ENCODE results near the gene TPRA1. TPM values are rescaled to one million over a fixed set of nuclear protein-coding genes. Genes with fewer than 3 reads are reported as not detected.
A peak's percentile ranks its signal among the peaks of the same experiment; 100 is the strongest.

Gene TPRA1
- total RNA-seq, 2 donors from 2014 or later, result 19.4 to 20.4 TPM

DNA sequence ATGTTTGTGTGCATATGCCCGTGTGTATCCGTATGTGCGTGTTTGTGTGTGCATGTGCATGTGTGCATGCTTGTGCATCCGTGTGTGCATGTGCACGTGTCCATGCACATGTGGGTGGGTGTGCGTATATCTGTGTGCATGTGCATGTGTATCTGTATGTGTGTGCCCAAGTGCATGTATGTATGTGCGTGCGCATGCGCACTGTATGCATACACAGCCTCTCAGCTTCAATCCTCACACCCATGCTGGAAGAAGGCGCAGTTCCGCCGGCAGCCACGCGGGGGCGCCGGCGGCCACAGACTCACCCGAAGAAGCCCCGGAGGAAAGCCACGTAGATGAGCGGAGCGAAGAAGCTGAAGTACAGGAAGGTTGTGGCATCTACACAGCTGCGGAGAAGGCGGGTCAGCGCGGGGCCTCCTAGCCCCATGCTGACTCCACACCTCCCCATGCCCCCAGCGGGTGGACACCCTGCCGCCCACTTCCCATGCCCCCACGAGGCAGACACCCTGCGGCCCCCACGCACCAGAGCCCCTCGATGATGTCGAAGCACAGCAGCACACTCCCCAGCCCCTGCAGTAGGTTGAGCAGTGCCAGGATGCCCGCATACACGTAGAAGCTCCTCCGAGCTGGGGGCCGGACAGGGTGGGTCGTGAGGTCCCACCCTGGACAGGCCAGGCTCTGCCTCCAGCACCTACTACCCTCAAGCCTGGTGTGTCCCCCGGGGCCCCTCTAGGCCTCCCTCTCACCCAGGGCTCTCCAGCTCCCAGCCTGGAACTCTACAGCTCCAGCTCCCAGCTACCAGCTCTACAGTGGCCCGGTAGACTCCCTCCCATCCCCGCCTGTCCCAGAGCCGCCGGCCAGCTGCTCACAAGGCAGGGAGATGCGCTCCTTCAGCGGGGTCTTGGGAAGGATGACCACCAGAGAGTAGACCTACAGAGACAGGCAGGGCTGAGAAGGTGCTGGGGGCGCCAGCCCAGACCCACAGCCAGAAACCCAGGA, 15.4 kb downstream of the TPRA1 start:
- DNase-seq, result peak; percentile 81
- peak; percentile 85 to 88 for ATAC-seq
- intact Hi-C loops (cut with DNase I), result no loop called here

DNA sequence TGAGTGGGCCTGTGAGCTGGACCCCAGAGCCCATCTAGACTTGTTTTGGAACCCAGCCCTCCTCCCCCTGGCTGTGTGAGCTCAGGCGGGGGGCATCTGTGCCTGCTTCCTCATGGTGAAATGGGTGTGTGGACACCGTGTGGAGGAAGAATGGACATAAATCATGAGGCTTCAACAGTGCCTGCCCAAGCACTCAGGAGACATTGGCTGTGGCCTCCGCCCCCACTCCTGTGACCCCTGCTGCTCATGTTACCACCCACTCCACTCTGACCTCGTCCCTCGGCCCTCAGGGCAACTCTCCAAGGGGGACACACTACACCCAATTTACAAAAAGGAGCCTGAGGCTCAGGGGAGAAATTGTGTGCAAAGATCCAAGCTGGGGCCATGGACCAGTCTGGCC, 16.6 kb downstream of the TPRA1 start:
- intact Hi-C loops (cut with DNase I), result no loop called here
- ATAC-seq, result no peak

DNA sequence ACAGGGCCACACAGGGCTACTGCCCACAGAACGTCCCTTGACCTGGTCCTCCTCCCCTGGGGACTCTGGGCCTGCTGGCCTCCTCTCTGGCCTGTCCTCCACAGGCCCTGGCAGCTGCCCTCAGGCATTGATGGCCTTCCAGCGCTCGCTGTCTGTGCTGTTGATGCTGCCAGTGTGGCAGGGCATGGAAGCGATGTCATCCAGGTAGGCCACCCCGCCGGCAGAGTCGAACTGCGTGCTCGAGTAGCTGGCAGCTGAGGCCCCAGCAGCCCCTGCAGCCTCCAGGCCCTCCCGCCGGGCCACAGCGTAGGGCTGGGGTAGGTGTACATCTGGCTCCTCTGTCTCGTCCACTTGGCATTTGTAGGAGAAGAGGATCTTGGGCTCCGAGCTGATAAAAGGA, 17.1 kb downstream of the TPRA1 start:
- DNase-seq, result no peak
- no peak for ATAC-seq
- intact Hi-C loops (cut with DNase I), result no loop called here

More for the DNA sequence above, 16.6 kb downstream of the TPRA1 start:
- DNase-seq, result no peak

DNA sequence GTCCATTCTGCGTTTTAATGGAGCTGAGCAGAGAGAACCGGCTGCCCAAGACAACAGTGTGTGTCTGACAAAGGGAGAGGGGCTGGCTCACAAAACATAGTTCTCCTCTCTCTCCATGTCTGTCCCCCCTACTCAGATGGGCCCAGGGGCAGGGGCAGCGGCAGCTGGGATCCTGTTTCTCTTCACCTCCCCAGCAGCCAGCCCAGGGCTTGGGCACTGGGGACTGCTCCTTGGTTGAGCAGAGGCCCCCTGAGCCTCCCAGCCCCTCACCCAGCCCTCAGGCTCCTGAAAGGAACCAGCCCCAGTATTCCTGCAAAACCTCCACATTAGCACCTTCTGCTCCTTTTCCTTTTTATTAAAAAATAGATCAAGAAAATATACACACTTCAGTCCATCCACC, 17.8 kb downstream of the TPRA1 start:
- intact Hi-C loops (cut with DNase I), result no loop called here
- DNase-seq (no peak), ATAC-seq (no peak)

DNA sequence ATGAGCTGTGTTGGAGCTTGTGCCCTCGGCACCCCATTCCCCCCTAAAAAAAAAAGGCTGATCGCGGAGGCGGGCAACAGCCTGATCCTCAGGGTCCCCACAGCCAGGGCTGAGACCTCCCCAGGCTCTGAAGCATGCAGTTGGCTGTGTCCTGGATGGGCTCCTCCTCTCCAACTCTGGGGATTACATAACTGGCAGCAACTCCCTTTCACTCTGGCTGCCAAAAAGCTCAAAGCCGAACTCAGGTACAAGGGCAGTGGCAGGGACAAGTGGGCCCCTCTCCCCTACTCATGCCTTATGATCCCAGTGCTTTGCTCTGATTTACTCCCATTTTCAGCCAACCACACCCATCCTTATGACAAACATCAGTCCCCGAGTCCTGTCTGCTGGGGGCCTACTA, 18.3 kb downstream of the TPRA1 start:
- DNase-seq (no peak), ATAC-seq (no peak)
- intact Hi-C loops (cut with DNase I), result no loop called here

DNA sequence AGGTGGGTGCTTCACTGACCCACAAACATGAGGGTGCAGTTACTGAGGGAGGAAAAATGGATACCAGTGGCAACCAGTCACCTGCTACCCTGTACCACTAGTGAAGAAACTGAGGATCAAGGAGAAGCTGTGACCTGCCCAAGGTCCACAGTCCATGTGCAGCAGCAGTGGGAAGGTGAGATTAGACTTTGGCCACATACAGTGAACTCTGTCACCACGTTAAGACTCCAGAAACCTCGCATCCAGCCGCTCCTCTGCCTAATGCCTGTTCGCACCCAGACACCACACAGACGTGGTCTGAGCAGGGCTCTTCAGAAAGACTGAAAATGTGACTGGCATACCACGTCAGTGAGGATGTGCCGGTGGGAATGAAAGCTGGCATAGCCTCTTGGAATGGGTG, 20.0 kb downstream of the TPRA1 start:
- ATAC-seq (no peak), DNase-seq (no peak)
- intact Hi-C loops (cut with DNase I), result no loop called here

DNA sequence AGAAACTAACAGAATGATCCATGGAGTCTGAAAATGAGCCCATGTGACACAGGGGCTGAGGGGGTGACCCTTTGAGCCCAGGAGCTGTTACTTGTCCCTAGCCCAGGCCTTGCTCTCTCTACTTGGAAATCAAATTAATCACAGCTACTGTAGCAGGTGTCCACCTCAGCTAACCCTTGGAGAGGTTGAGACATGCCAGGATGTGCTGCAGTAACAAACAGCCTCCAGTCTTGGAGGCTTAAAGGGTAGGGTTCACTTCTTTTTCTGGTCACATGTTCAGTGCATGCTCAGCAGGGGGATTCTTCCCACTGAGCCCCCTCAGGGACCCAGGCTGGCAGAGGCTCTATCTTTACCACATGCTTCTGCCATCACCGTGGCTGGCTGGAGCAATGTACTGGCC, 21.4 kb downstream of the TPRA1 start:
- no peak for DNase-seq
- ATAC-seq, result no peak
- intact Hi-C loops (cut with DNase I), result no loop called here

DNA sequence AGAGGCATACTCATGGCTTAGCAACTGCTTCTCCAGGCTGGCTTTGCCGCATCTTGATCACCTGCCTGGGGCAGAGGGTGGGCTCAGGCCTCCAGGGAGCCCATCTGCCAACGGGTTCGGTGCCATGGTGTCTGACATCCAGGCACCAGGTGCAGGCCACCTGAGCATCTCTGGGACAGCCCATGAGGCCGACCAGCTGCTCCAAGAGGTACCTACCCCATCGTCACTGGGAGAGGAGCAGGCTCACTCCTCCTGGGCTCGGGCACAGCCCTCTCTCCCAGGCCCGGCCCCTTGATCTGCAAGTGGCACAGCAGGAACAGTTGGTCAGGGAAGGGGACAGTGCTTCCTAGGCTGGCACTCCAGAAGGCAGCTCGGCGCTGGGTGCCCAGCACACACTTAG, 21.9 kb downstream of the TPRA1 start:
- ATAC-seq (no peak), DNase-seq (no peak)
- intact Hi-C loops (cut with DNase I), result no loop called here

DNA sequence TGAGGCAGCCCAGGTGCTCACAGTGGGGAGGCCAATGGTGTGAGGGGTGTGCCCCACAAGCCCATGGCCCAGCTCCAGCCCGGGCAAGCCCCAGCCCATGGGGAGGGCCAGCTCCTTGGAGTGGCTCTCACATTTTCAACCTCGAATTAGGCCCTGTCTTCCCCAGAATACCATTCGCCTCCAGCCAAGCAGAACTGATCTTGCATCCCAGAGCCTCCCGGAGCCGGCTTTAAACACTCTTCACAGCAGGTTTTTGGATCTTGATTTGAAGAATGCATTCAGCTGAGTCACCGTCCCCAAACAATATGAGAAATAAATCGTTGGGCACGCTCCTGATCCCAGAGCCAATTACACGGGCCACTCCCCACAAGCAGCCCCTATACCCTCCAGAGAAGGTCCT, 23.7 kb downstream of the TPRA1 start:
- intact Hi-C loops (cut with DNase I), result no loop called here
- DNase-seq (no peak), ATAC-seq (no peak)

DNA sequence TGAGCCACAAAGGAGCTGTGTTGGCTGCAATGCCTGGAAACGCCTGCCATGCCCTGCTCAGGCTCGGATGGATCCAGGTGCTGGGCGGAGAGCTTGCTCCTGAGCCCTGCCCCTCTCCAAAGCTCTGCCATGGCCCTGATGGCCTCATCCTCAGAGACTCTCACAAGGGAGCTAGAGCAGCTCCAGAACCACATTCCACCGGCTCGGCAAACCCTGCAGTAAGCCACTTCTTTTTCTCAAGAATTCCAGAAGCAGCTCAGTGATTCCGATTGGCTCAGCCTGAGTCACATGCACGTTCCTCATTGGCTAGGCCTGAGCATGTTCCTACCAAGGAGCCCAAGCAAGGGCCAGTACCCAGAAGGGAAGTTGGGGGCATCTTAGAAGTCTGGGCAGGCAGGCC, 24.8 kb downstream of the TPRA1 start:
- no peak for ATAC-seq
- intact Hi-C loops (cut with DNase I), result no loop called here
- DNase-seq, result no peak

DNA sequence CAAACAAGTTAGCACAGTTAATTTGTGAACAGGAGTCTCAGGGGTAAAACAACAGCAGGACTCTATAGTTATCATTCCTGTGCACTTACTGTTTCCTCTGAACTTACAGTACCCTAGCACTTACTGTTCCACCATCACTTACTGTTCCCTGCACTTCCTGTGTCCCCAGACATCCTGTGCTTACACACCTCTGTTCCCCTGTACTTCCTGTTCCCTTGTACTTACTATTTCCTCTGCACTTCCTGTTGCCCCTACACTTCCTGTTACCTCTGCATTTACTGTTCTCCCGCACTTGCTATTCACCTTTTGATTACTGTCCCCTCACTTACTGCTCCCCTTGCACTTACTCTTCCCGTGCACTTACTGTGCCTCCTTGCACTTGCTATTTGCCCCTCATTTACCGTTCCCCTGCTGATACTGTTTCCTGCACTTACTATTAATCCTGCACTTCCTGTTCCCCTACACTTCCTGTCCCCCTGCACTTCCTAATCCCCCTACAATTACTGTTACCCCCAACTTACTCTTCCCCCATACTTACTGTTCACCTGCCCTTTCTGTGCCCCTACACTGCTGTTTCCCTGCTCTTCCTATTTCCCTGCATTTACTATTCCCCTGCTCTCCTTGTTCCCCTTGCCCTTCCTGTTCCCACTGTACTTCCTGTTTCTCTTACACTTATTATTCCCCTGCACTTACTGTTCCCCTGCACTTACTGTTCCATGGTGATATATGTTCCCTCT, 30.3 kb downstream of the TPRA1 start:
- ATAC-seq (no peak), DNase-seq (no peak)

DNA sequence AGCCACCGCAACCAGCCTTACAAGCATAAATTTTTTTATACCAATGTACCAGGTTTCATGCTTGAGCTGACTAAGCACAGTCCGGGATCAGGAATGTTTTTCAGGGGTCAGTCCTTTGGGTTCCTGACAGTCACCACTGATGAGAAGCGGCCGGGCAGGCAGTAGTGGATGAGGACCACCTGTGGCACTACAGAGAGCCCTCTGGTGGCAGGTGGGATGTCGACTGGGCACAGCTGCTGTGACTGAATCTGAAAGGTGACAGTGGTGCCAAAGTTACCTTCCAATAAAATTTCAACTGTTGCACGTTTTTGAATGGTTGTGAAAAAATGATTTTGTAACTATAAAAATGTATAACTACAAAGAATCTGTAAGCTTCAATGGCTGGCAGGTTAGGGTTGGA, 34.0 kb downstream of the TPRA1 start:
- ATAC-seq, result no peak

More for the DNA sequence above, 30.3 kb downstream of the TPRA1 start:
- intact Hi-C loops (cut with DNase I), result no loop called here

DNA sequence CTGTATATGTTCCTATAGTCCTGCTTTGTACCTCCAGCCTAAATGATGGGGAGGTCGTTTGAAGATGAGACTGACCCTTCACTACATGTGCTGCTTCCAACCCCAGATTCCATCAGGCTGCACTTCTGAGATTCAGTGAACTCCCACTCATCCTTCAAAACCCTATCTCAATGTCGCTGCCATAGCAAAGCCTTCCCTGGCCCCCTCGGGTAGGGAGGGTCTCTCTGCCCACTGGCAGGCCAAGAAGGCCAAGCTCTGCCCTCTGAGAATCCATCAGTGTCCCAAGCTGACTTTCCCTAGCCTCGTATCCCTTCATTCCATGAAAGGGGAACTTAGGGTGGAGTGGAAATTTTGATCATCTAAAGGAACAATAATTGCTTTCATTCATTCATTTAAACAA, 35.4 kb downstream of the TPRA1 start:
- DNase-seq (no peak), ATAC-seq (no peak)
- intact Hi-C loops (cut with DNase I), result no loop called here

More for the DNA sequence above, 34.0 kb downstream of the TPRA1 start:
- DNase-seq, result no peak
- intact Hi-C loops (cut with DNase I), result no loop called here

DNA sequence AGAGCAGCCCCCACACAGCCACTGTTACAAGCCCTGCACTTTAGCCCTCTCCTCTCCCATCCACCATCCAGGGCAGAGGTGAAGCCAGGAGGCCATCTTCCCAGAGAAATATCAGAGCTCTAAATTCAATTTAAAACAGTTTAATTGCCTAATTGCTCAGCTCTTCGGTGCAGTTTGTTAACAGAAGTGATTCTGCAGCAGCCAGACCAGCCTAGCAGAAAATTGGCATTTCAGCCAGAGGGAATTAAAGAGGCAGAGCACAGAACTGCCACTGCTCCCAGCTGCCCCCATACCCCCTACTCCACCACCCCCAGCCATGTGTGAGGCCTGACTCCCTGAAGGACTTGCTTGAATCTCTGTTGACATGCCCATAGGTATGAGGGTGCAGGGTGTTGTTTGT, 38.5 kb downstream of the TPRA1 start:
- ATAC-seq (no peak), DNase-seq (no peak)
- intact Hi-C loops (cut with DNase I), result no loop called here

DNA sequence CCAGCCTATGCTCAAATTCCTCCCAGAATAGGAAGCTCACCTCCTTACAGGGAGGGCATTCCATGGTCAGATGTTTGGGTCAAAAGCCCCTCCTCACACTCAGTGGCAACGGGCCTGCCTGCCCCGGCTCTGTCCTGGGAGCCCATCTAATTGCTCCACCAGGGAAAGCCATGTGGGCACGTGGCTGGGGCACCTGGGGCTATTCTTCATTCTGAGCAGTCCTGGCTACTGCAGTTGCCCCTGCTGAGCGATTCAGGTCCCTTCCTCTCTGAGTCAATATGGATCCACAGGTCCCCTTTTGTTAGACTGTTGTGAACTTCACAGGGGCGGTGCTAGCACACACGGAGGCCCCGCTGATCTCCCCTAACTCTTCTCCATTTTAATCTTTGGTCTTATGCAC, 39.4 kb downstream of the TPRA1 start:
- no peak for DNase-seq
- intact Hi-C loops (cut with DNase I), result no loop called here
- no peak for ATAC-seq

DNA sequence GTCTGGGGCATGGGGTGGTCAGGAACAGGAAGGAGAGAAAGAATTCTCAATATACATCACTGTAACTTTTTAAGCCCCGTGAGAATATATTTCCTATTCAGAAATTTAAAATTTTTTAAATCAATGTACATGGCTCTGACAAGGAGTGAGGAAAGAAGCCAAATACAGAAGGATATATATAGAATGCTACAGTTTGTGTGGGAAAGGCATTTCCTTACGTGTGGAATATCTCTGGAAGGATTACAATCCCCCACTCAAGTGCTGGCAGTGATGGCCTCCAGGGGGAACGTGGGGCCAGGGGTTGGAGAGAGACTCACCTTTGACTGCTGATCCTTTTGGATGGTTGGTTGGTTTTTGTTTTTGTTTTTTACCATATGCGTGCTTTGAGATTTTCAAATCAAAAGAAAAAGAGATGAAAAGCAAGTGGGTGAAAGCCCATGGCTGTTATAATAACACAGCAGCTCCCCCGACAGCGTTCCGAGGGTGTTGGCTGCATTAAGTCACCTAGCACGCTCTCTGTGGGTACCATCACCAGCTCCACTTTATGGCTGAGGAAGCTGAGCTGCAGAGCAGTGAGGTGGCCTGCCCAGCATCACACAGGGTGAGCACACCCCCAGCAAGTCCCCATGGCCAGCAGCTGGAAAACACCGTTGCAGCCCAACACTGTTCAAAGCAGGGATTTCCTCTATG, 39.9 kb downstream of the TPRA1 start:
- intact Hi-C loops (cut with DNase I), result no loop called here
- ATAC-seq (no peak), DNase-seq (no peak)

DNA sequence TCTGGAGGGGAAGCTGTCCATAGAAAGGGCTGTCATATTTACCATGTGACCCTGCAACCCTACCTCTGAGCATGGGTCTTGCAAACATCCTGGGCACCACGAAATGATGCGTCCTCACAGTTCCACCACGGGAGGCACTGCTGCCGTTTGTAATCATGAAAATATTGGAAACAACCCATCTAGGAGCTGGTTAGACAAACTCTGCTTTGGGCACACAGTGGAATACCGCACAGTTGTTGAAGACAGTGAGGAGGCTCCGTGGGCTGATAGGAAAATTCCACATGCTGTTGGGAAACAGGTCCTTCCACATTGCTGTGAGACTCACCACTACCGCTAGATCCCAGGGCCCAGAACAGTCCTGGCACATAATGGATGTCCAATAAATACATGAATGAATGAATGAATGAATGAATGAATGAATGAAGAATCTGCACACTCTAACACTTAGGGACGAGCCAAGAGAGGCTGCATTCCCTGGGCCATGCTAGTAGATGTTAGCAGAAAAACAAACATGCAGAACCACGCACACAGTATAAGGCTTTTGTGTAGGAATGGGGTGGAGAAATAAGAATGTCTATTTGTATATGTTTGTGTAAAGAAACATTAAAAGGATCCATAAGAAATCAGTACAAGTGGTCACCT, 40.6 kb downstream of the TPRA1 start:
- intact Hi-C loops (cut with DNase I), result loop anchor here (5.0 to 10.0 kb wide), 3 partner anchors 795 to 1025 kb away; partner anchors contain the start of gene CHST13 (in 2 of the 2)
- no peak for DNase-seq
- no peak for ATAC-seq

DNA sequence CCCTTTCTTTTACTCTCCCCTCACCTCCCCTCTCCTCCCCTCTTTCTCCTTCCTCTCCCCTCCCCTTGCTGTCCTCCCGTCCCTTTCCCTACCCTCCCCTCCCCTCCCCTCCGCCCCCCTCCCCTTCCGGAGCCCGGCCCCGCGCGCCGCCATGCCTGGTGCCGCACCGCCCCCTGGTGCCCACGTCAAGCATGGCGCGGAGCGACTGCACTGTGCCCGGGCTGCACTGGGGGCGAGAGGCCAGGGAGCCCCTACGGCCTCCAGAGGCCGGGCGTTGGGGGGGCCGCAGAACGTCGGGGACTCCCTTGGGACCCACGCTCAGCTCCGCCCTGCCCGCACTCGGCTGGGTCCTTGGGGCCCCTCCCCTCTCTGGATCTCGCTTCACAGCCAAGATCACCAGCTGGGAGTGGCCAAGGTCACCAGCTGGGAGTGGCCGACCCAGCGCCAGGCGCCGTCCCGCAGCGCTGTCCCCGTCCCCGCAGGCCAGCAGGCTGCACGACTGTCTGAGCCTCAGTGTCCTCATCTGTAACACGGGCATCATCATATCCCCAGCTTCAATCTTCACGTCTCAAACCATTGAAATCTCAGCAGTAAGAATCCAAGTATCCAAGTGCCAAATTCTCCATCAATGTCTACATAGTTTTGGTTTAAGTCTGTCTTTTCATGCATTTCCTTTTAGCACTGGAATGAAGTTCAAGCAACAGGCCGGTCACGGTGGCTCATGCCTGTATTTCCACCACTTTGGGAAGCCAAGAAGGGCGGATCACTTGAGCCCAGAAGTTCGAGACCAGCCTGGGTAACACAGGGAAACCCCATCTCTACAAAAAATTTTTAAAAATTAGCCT, 42.5 kb downstream of the TPRA1 start:
- ATAC-seq (peak; percentile 88 to 90), DNase-seq (peak; percentile 84)
- intact Hi-C loops (cut with DNase I), result loop anchor here (5.0 to 10.0 kb wide), 3 partner anchors 793 to 1023 kb away; partner anchors contain the start of gene CHST13 (in 2 of the 2)

Measured in left cardiac atrium (tissue), 4 donors.